AG04450 (cell line): ENCODE results near the gene PAM16. TPM values are rescaled to one million over a fixed set of nuclear protein-coding genes. Genes with fewer than 3 reads are reported as not detected.

Experiments used
- CTCF ChIA-PET: fragments of 300-600, 350-600 bp; formaldehyde crosslinking; extraction: SDS; loops from one replicate; lab custom pipeline; 2022; ENCODE audit warnings: antibody characterized with exemption, inconsistent platforms; lab: Charles Lee
- POLR2A ChIA-PET: fragments of 350-600 bp; formaldehyde crosslinking; extraction: SDS; loops from one replicate; lab custom pipeline; 2021; ENCODE audit warnings: antibody characterized with exemption, inconsistent platforms; lab: Yijun Ruan, JAX
- DNase-seq: peaks from one replicate; pipeline ENCODE4 v3.0.0-alpha.2; 2011; ENCODE audit warnings: low read depth, low spot score
- H3K27ac ChIP-seq: one replicate; pipeline ENCODE4 v1.5.1; 2012; ENCODE audit warnings: low read depth, low read length, control low read depth
- H3K27me3 ChIP-seq: one replicate; pipeline ENCODE4 v1.6.0; 2012; ENCODE audit warnings: low read length; ENCODE audit not compliant: control insufficient read depth, insufficient read depth
- H3K4me3 ChIP-seq: 2 replicates; pipeline ENCODE4 v1.5.1; 2011; ENCODE audit warnings: mild to moderate bottlenecking, low read depth, low read length, control low read depth
- H3K9me3 ChIP-seq: 2 replicates; pipeline ENCODE4 v1.5.1; 2012; ENCODE audit warnings: low read length; ENCODE audit not compliant: control insufficient read depth, insufficient read depth
- CTCF ChIP-seq: IDR thresholded peaks from 2 replicates; pipeline ENCODE4 v1.5.1; 2011; ENCODE audit warnings: low read depth, low read length, control low read depth, inconsistent platforms
- polyA plus RNA-seq: library from polyadenylated mRNA; depleted of rRNA; stranded (reverse); fragments of >200 nt; gene quantifications from 2 replicates; pipeline ENCODE4 v1.2.3, GENCODE V29; 2011

The PAM16 gene
- polyA plus RNA-seq, 1 experiment = 18.4 TPM

GRCh38 chr16:4362476-4363135 is 11.5 kb upstream of the PAM16 start:
- no peak for DNase-seq
- H3K4me3 ChIP-seq = no peak overlapping the region
- H3K27ac ChIP-seq = no peak overlapping the region
- ChIA-PET POLR2A (interaction anchor here (0.7 to 1.1 kb wide), 2 partner anchors 11 to 22 kb away, joined by 3 read pairs; no protein-coding TSS in a partner anchor), CTCF (interaction anchor here (5.3 kb wide), 1 partner anchor 39 kb away, joined by 132 read pairs; no protein-coding TSS in a partner anchor)
- TF ChIP-seq CTCF = no peak
- H3K27me3 ChIP-seq = no peaks in the 10 kb centered on the region
- no peaks in the 10 kb centered on the region; the same call in 1 of the 2 replicates for H3K9me3 ChIP-seq

GRCh38 chr16:4361944-4362311 is 10.8 kb upstream of the PAM16 start:
- Histone ChIP-seq H3K9me3 (no peaks in the 10 kb centered on the region; the same call in 1 of the 2 replicates), H3K4me3 (no peak overlapping the region), H3K27ac (no peak overlapping the region), H3K27me3 (no peaks in the 10 kb centered on the region)
- CTCF ChIA-PET = interaction anchor here (5.3 kb wide), 1 partner anchor 40 kb away, joined by 132 read pairs; no protein-coding TSS in a partner anchor
- TF ChIP-seq CTCF = no peak
- DNase-seq = no peak
- POLR2A ChIA-PET = interaction anchor here (0.9 to 1.1 kb wide), 2 partner anchors 12 to 23 kb away, joined by 3 read pairs; no protein-coding TSS in a partner anchor

GRCh38 chr16:4361033-4361943 is 10.2 kb upstream of the PAM16 start:
- ChIA-PET POLR2A (interaction anchor here (0.9 to 1.1 kb wide), 2 partner anchors 12 to 24 kb away, joined by 3 read pairs; no protein-coding TSS in a partner anchor), CTCF (interaction anchor here (5.3 kb wide), 1 partner anchor 41 kb away, joined by 132 read pairs; no protein-coding TSS in a partner anchor)
- no peak for TF ChIP-seq CTCF
- no peak overlapping the region for H3K27ac ChIP-seq
- no peaks in the 10 kb centered on the region for H3K27me3 ChIP-seq
- DNase-seq = no peak
- H3K4me3 ChIP-seq = no peak overlapping the region
- H3K9me3 ChIP-seq = no peaks in the 10 kb centered on the region; the same call in 1 of the 2 replicates

- CTCF ChIA-PET = interaction anchor here (1.5 to 5.3 kb wide), 2 partner anchors 18 to 41 kb away, joined by 9 to 132 read pairs; no protein-coding TSS in a partner anchor
- no peaks in the 10 kb centered on the region for H3K27me3 ChIP-seq
- POLR2A ChIA-PET = no interaction called here
Observed at GRCh38 chr16:4360538-4361021, 9.5 kb upstream of the PAM16 start.

More at GRCh38 chr16:4360538-4361021, 9.5 kb upstream of the PAM16 start:
- no peak for DNase-seq
- no peak for TF ChIP-seq CTCF
- Histone ChIP-seq H3K9me3 (no peaks in the 10 kb centered on the region; the same call in 1 of the 2 replicates), H3K4me3 (no peak overlapping the region), H3K27ac (no peak overlapping the region)
